Fibroblast of skin of right quadriceps (primary cell): ENCODE data around the gene CACNB2.

ENCODE experiments used
- DNase-seq: peaks from one replicate; pipeline ENCODE4 v3.0.0-alpha.2; 2013

CACNB2 gene

GRCh38 chr10:18472977-18473376 is 332.8 kb downstream of the CACNB2 start:
- no peak for DNase-seq

- no peak for DNase-seq
Measured at GRCh38 chr10:18473424-18474117, 333.3 kb downstream of the CACNB2 start.

GRCh38 chr10:18474118-18474455 is 333.9 kb downstream of the CACNB2 start:
- no peak for DNase-seq

GRCh38 chr10:18476076-18476647 is 335.9 kb downstream of the CACNB2 start:
- no peak for DNase-seq

- no peak for DNase-seq
Measured at GRCh38 chr10:18478354-18478753, 338.1 kb downstream of the CACNB2 start.

- no peak for DNase-seq
Measured at GRCh38 chr10:18479502-18479901, 339.3 kb downstream of the CACNB2 start.

GRCh38 chr10:18483516-18484186 is 343.4 kb downstream of the CACNB2 start:
- no peak for DNase-seq

GRCh38 chr10:18486438-18486837 is 346.2 kb downstream of the CACNB2 start:
- no peak for DNase-seq

GRCh38 chr10:18490755-18491154 is 350.5 kb downstream of the CACNB2 start:
- DNase-seq, result no peak

- DNase-seq, result no peak
Measured at GRCh38 chr10:18497806-18498369, 357.7 kb downstream of the CACNB2 start.

- DNase-seq, result peak; percentile 21
Measured at GRCh38 chr10:18498998-18499397, 358.8 kb downstream of the CACNB2 start.

- no peak for DNase-seq
Measured at GRCh38 chr10:18500576-18500975, 360.4 kb downstream of the CACNB2 start.

- DNase-seq, result peak; percentile 34
Measured at GRCh38 chr10:18501198-18501597, 361.0 kb downstream of the CACNB2 start.

- DNase-seq, result no peak
Measured at GRCh38 chr10:18501629-18502028, 361.4 kb downstream of the CACNB2 start.

- no peak for DNase-seq
Measured at GRCh38 chr10:18504161-18504560, 363.9 kb downstream of the CACNB2 start.

- peak; percentile 3 for DNase-seq
Measured at GRCh38 chr10:18505456-18506118, 365.4 kb downstream of the CACNB2 start.

GRCh38 chr10:18508587-18508986 is 368.4 kb downstream of the CACNB2 start:
- DNase-seq, result no peak

- DNase-seq, result no peak
Measured at GRCh38 chr10:18514537-18514936, 374.3 kb downstream of the CACNB2 start.

GRCh38 chr10:18516851-18517250 is 376.6 kb downstream of the CACNB2 start:
- DNase-seq, result no peak

GRCh38 chr10:18523025-18523424 is 382.8 kb downstream of the CACNB2 start:
- peak; percentile 2 for DNase-seq

GRCh38 chr10:18523858-18524257 is 383.6 kb downstream of the CACNB2 start:
- no peak for DNase-seq

- DNase-seq, result no peak
Measured at GRCh38 chr10:18527687-18528086, 387.5 kb downstream of the CACNB2 start.

GRCh38 chr10:18528292-18528691 is 388.1 kb downstream of the CACNB2 start:
- DNase-seq, result no peak
